IPS-NIHi7 (cell line): ENCODE data around the gene NAALADL1.
A peak's percentile ranks its signal among the peaks of the same experiment; 100 is the strongest.

ENCODE experiments used
- DNase-seq: peaks from one replicate; pipeline ENCODE4 v3.0.0; 2012; ENCODE audit warnings: mixed read lengths; ENCODE audit errors: extremely low spot score

The NAALADL1 gene

GRCh38 chr11:65083134-65083833, 24.9 kb upstream of the NAALADL1 start:
- DNase-seq = no peak

- no peak for DNase-seq
Observed at GRCh38 chr11:65078786-65079342, 20.5 kb upstream of the NAALADL1 start.

- peak; percentile 76 for DNase-seq
Observed at GRCh38 chr11:65078151-65078550, 19.8 kb upstream of the NAALADL1 start.

GRCh38 chr11:65077451-65077850, 19.1 kb upstream of the NAALADL1 start:
- DNase-seq = peak; percentile 8

GRCh38 chr11:65072631-65072966, 14.2 kb upstream of the NAALADL1 start:
- DNase-seq = no peak

GRCh38 chr11:65071907-65072630, 13.7 kb upstream of the NAALADL1 start:
- no peak for DNase-seq

- DNase-seq = no peak
Observed at GRCh38 chr11:65069217-65069616, 10.9 kb upstream of the NAALADL1 start.

- DNase-seq = no peak
Observed at GRCh38 chr11:65067446-65067845, 9.1 kb upstream of the NAALADL1 start.

- DNase-seq = peak; percentile 64
Observed at GRCh38 chr11:65066805-65067291, 8.5 kb upstream of the NAALADL1 start.

GRCh38 chr11:65066315-65066714, 8.0 kb upstream of the NAALADL1 start:
- no peak for DNase-seq

GRCh38 chr11:65065851-65066250, 7.5 kb upstream of the NAALADL1 start:
- DNase-seq = no peak

GRCh38 chr11:65064847-65065240, 6.5 kb upstream of the NAALADL1 start:
- DNase-seq = no peak

GRCh38 chr11:65063532-65063931, 5.2 kb upstream of the NAALADL1 start:
- DNase-seq = no peak

GRCh38 chr11:65060913-65061408, 2.6 kb upstream of the NAALADL1 start:
- peak; percentile 83 for DNase-seq

- DNase-seq = no peak
Observed at GRCh38 chr11:65059959-65060824, 1.8 kb upstream of the NAALADL1 start.

- no peak for DNase-seq
Observed at GRCh38 chr11:65059523-65059922, 1.2 kb upstream of the NAALADL1 start.

- DNase-seq = no peak
Observed at GRCh38 chr11:65058012-65058411, 341 bp downstream of the NAALADL1 start.

GRCh38 chr11:65057526-65057925, 827 bp downstream of the NAALADL1 start:
- no peak for DNase-seq

- DNase-seq = no peak
Observed at GRCh38 chr11:65056999-65057398, 1.4 kb downstream of the NAALADL1 start.

GRCh38 chr11:65055538-65055937, 2.8 kb downstream of the NAALADL1 start:
- no peak for DNase-seq

- DNase-seq = no peak
Observed at GRCh38 chr11:65053827-65054508, 4.4 kb downstream of the NAALADL1 start.
